Measurements from ENCODE around the gene ASXL1.
"Not testable (repeated sequence)": the region's sequence is repeated elsewhere in the genome, so short reads cannot be mapped to it uniquely, and the experiment has no call there.

The ASXL1 gene

DNA sequence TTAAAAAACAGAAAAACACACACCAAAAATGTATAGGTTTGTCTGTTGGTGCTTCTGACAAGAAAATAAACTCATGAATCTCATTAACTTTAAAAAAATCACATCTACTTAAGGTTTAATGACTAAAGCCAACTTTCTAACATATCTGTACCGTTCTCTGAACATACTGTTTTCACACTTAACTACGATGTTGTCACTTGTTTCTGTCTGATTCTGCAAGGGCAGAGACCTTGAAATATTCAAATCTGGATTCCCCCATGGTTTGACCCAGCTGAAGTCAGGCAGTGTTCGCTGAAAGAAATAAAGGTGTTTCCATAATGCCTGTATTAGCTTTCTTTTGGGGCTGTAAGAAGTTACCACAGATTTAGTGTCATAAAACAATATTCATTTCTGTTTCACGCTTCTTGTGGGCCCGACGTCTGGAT lies 2.7 kb upstream of the ASXL1 start:
- Histone ChIP-seq H3K36me3 (ENCODE audit: insufficient read depth, low read length) (no peaks in the 10 kb centered on the region), H3K27ac (ENCODE audit: low read depth, low read length) (no peak overlapping the region), H3K4me3 (ENCODE audit: low read length) (no peak overlapping the region), H3K9ac (ENCODE audit: low read depth, low read length) (no peak overlapping the region), H3K9me3 (ENCODE audit: insufficient read depth, low read depth, low read length) (no peaks in the 10 kb centered on the region), H3K4me1 (ENCODE audit: insufficient read depth, low read length) (peaks cover 9% of the 10 kb centered on the region; the same call in 1 of the 2 replicates), H3K27me3 (ENCODE audit: insufficient read depth, low read length) (peaks cover 33% of the 10 kb centered on the region)
- WGBS: 94% methylated on average over 6 of the region's 6 CpGs

GRCh38 chr20:32355907-32356621 lies 2.1 kb upstream of the ASXL1 start:
- not testable (repeated sequence) for H3K4me3 ChIP-seq (ENCODE audit: low read length); H3K4me1 ChIP-seq (ENCODE audit: insufficient read depth, low read length); H3K36me3 ChIP-seq (ENCODE audit: insufficient read depth, low read length); H3K9ac ChIP-seq (ENCODE audit: low read depth, low read length); H3K9me3 ChIP-seq (ENCODE audit: insufficient read depth, low read depth, low read length); H3K27ac ChIP-seq (ENCODE audit: low read depth, low read length)
- H3K27me3 ChIP-seq (ENCODE audit: insufficient read depth, low read length): peaks cover 39% of the 10 kb centered on the region
- 97% methylated on average over 7 of the region's 7 CpGs for WGBS

GRCh38 chr20:32356622-32357374 lies 1.3 kb upstream of the ASXL1 start:
- no peak overlapping the region for H3K27ac ChIP-seq (ENCODE audit: low read depth, low read length)
- H3K36me3 ChIP-seq (ENCODE audit: insufficient read depth, low read length): no peaks in the 10 kb centered on the region
- peak overlapping the region; percentile 68; the same call in 1 of the 2 replicates for H3K9ac ChIP-seq (ENCODE audit: low read depth, low read length)
- H3K4me3 ChIP-seq (ENCODE audit: low read length): peak overlapping the region; percentile 71
- peaks cover 9% of the 10 kb centered on the region; the same call in 1 of the 2 replicates for H3K4me1 ChIP-seq (ENCODE audit: insufficient read depth, low read length)
- peaks cover 46% of the 10 kb centered on the region for H3K27me3 ChIP-seq (ENCODE audit: insufficient read depth, low read length)
- no peaks in the 10 kb centered on the region for H3K9me3 ChIP-seq (ENCODE audit: insufficient read depth, low read depth, low read length)
- WGBS: 91% methylated on average over 12 of the region's 13 CpGs

GRCh38 chr20:32357375-32357868 lies 709 bp upstream of the ASXL1 start:
- no peak overlapping the region for H3K27ac ChIP-seq (ENCODE audit: low read depth, low read length)
- no peaks in the 10 kb centered on the region for H3K9me3 ChIP-seq (ENCODE audit: insufficient read depth, low read depth, low read length)
- peaks cover 9% of the 10 kb centered on the region; the same call in 1 of the 2 replicates for H3K4me1 ChIP-seq (ENCODE audit: insufficient read depth, low read length)
- peaks cover 51% of the 10 kb centered on the region for H3K27me3 ChIP-seq (ENCODE audit: insufficient read depth, low read length)
- WGBS: 7% methylated on average over 11 of the region's 11 CpGs
- H3K36me3 ChIP-seq (ENCODE audit: insufficient read depth, low read length): no peaks in the 10 kb centered on the region
- H3K4me3 ChIP-seq (ENCODE audit: low read length): peak overlapping the region; percentile 71
- H3K9ac ChIP-seq (ENCODE audit: low read depth, low read length): peak overlapping the region; percentile 68

DNA sequence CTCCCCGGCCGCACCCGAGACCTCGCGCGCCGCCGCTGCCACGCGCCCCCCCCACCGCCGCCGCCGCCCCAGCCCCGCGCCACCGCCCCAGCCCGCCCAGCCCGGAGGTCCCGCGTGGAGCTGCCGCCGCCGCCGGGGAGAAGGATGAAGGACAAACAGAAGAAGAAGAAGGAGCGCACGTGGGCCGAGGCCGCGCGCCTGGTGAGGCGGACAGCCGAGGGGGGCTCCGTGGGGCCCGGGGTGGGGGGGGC lies 426 bp downstream of the ASXL1 start:
- Histone ChIP-seq H3K27ac (ENCODE audit: low read depth, low read length) (peak overlapping the region; percentile 75; the same call in 1 of the 2 replicates), H3K36me3 (ENCODE audit: insufficient read depth, low read length) (no peaks in the 10 kb centered on the region), H3K4me1 (ENCODE audit: insufficient read depth, low read length) (peaks cover 9% of the 10 kb centered on the region; the same call in 1 of the 2 replicates), H3K9ac (ENCODE audit: low read depth, low read length) (no peak overlapping the region), H3K4me3 (ENCODE audit: low read length) (peak overlapping the region; percentile 71), H3K27me3 (ENCODE audit: insufficient read depth, low read length) (peaks cover 62% of the 10 kb centered on the region), H3K9me3 (ENCODE audit: insufficient read depth, low read depth, low read length) (no peaks in the 10 kb centered on the region)
- WGBS: 0% methylated on average over 21 of the region's 35 CpGs

- peak overlapping the region; percentile 61 for H3K4me3 ChIP-seq (ENCODE audit: low read length)
- H3K4me1 ChIP-seq (ENCODE audit: insufficient read depth, low read length): peaks cover 9% of the 10 kb centered on the region; the same call in 1 of the 2 replicates
- H3K27ac ChIP-seq (ENCODE audit: low read depth, low read length): peak overlapping the region; percentile 75; the same call in 1 of the 2 replicates
- H3K27me3 ChIP-seq (ENCODE audit: insufficient read depth, low read length): peaks cover 67% of the 10 kb centered on the region
- no peaks in the 10 kb centered on the region for H3K9me3 ChIP-seq (ENCODE audit: insufficient read depth, low read depth, low read length)
- H3K36me3 ChIP-seq (ENCODE audit: insufficient read depth, low read length): no peaks in the 10 kb centered on the region
- peak overlapping the region; percentile 27 for H3K9ac ChIP-seq (ENCODE audit: low read depth, low read length)
- under 1% methylated on average over 43 of the region's 46 CpGs for WGBS
These were observed 927 bp downstream of the ASXL1 start for GRCh38 chr20:32358883-32359632.

DNA sequence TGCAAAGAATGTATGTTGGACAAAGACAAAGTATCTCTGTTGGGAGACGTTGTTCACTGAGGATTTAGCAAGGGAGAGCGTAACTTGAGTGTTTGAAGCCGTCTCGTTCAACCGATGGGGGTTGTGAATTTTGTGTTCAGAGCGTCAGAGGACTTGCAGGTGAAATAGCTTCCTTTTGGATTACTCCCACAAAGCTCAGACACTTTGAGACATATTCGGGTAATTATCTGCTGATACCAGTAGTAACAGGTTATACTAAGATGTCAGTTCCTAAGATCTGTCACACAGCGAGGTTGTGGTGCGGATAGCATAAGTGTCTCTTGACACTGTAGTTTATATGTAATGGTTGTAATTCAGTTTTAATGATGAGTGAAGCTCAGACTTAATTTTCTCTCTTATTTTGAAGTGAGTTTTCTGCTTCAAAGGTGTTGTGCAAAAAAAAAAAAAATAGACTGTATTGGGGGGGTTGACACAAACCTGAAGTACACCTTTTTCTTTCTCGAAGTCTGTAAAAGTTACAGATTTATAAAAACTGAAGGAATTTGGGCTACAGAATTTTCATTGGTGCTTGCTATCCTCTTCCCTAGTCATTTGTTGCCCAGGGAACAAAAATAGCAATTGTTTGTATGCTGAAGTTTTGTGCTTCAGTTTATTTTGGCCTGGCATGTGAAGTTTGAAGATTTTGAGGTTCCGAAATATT lies 1.7 kb downstream of the ASXL1 start:
- Histone ChIP-seq H3K27ac (ENCODE audit: low read depth, low read length) (no peak overlapping the region), H3K27me3 (ENCODE audit: insufficient read depth, low read length) (peaks cover 67% of the 10 kb centered on the region), H3K9me3 (ENCODE audit: insufficient read depth, low read depth, low read length) (no peaks in the 10 kb centered on the region), H3K9ac (ENCODE audit: low read depth, low read length) (peak overlapping the region; percentile 27; the same call in 1 of the 2 replicates), H3K36me3 (ENCODE audit: insufficient read depth, low read length) (no peaks in the 10 kb centered on the region), H3K4me3 (ENCODE audit: low read length) (peak overlapping the region; percentile 61), H3K4me1 (ENCODE audit: insufficient read depth, low read length) (peaks cover 9% of the 10 kb centered on the region; the same call in 1 of the 2 replicates)
- 51% methylated on average over 11 of the region's 11 CpGs for WGBS

DNA sequence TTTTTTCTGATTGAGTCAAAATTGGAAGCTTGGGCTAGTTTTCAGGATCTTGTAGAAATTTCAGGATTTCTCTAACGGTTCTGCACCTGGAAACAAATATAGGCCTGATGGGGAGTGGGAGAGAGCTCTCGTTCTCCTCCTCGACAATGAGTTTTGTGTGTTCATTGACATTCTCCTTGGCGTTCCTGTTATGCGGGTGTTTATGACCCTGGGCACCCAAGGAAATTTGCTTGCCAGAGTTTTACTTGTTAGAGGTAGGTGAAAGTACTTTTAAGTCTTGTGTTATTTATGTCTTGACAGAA lies 2.2 kb downstream of the ASXL1 start:
- peaks cover 9% of the 10 kb centered on the region; the same call in 1 of the 2 replicates for H3K4me1 ChIP-seq (ENCODE audit: insufficient read depth, low read length)
- H3K27me3 ChIP-seq (ENCODE audit: insufficient read depth, low read length): peaks cover 69% of the 10 kb centered on the region
- no peaks in the 10 kb centered on the region for H3K36me3 ChIP-seq (ENCODE audit: insufficient read depth, low read length)
- no peak overlapping the region for H3K4me3 ChIP-seq (ENCODE audit: low read length)
- no peak overlapping the region for H3K9ac ChIP-seq (ENCODE audit: low read depth, low read length)
- no peaks in the 10 kb centered on the region for H3K9me3 ChIP-seq (ENCODE audit: insufficient read depth, low read depth, low read length)
- WGBS: 89% methylated on average over 5 of the region's 5 CpGs
- no peak overlapping the region for H3K27ac ChIP-seq (ENCODE audit: low read depth, low read length)

DNA sequence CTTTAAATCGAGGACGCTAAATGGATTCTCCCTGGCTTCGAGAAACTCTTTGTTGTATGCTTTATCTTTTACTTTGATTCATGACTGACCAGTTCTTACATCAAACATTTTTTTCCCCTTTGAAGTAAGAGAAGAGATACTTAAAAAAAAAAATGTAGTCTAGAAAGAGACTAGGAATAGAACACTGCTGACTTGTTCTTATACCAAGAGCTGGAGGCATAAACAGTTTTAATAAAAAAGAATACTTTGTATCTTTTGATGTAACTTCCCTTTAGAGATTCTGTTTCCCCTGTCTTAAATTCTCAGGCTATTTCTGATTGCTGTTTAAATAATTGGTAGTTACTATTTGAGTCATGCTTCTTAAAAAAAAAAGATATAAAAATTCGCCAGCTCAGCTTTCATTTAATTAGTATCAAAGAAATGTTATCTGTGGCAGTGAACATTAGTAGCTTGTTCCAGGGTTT lies 4.8 kb downstream of the ASXL1 start:
- H3K9me3 ChIP-seq (ENCODE audit: insufficient read depth, low read depth, low read length): no peaks in the 10 kb centered on the region
- no peak overlapping the region for H3K27ac ChIP-seq (ENCODE audit: low read depth, low read length)
- H3K27me3 ChIP-seq (ENCODE audit: insufficient read depth, low read length): peaks cover 58% of the 10 kb centered on the region
- H3K9ac ChIP-seq (ENCODE audit: low read depth, low read length): no peak overlapping the region
- H3K4me1 ChIP-seq (ENCODE audit: insufficient read depth, low read length): peaks cover 6% of the 10 kb centered on the region; the same call in 1 of the 2 replicates
- WGBS: 82% methylated on average over 3 of the region's 4 CpGs
- H3K36me3 ChIP-seq (ENCODE audit: insufficient read depth, low read length): 0 out of 2 replicates have a peak, but pooled peaks cover 2% of the 10 kb centered on the region
- H3K4me3 ChIP-seq (ENCODE audit: low read length): no peak overlapping the region

GRCh38 chr20:32363492-32363891 lies 5.4 kb downstream of the ASXL1 start:
- Histone ChIP-seq H3K36me3 (ENCODE audit: insufficient read depth, low read length) (0 out of 2 replicates have a peak, but pooled peaks cover 2% of the 10 kb centered on the region), H3K27ac (ENCODE audit: low read depth, low read length) (no peak overlapping the region), H3K4me3 (ENCODE audit: low read length) (no peak overlapping the region), H3K9ac (ENCODE audit: low read depth, low read length) (no peak overlapping the region), H3K9me3 (ENCODE audit: insufficient read depth, low read depth, low read length) (no peaks in the 10 kb centered on the region), H3K4me1 (ENCODE audit: insufficient read depth, low read length) (peaks cover 9% of the 10 kb centered on the region; the same call in 1 of the 2 replicates), H3K27me3 (ENCODE audit: insufficient read depth, low read length) (peaks cover 58% of the 10 kb centered on the region)
- 79% methylated on average over 1 of the region's 2 CpGs for WGBS

Data from HUES64 (cell line).